NCI-H1417 (cell line): Measurements from ENCODE around the gene NET1.
"Not testable (repeated sequence)": the region's sequence is repeated elsewhere in the genome, so short reads cannot be mapped to it uniquely, and the experiment has no call there.

ENCODE experiments used
- DNase-seq, 3 experiments: peaks; one replicate each; lab custom pipeline; 2025; lab: John Stamatoyannopoulos, UW

NET1 gene

DNA sequence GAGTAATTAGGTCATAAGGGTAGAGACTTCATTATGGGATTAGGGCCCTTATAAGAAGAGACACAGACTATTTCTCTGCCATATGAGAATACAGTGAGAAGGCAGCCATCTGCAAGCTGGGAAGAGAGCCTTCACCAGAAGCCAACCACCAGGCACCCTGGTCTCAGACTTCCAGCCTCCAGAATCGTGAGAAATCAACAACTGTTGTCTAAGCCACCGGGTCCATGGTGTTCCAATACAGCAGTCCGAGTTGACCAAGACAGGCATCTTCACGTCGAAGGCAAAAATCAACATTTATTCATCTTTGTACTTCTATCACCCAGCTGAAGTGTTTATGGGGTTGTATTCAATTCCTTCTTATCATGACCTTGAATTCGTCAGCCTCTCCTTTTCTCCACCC is 13.0 kb upstream of the NET1 start:
- no peak for DNase-seq

GRCh38 chr10:5400468-5401240 is 11.7 kb upstream of the NET1 start:
- peak in 2 of 3 experiments; percentile 16 to 84 for DNase-seq

DNA sequence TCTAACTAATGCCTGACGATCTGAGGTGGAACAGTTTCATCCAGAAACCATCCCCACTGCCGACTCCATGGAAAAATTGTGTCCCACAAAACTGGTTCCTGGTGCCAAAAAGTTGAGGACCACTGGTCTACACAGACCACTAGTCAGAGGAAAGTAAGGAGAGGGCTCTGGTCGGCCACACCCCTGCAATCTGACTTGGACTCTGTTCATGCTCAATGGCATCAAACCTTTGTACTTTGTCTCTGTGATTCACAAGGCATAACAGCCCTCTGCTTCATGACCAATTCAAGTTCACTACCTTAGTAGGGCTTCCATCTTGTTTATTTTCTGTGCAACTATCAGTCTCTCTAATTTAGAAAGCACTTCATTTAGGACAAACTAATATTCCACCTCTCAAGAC is 9.6 kb upstream of the NET1 start:
- DNase-seq: no peak

GRCh38 chr10:5404208-5405041 is 7.9 kb upstream of the NET1 start, which contains the start of gene TUBAL3:
TSS of gene TUBAL3 (minus strand) at chr10:5404828. CDS start at chr10:5404792, 36 bp downstream.
- DNase-seq: no peak

DNA sequence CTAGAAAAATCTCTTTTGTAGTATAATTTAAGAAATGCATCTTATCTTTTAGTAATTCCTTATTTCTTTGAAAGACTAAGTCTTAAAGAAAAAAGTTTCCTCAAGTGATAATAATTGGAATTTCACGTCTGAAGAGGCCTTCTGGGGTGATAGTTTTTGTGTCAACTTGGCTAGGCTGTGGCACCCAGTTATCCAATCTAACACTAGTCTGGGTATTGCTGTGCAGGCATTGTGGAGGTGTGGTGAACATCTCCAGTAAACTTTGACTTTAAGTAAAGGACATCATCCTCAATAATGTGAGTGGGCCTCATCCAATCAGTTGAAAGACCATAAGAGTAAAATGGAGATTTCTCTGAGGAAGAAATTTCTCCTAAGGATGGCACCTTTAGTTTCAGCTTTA is 5.4 kb upstream of the NET1 start:
- no peak for DNase-seq

- not testable (repeated sequence) for DNase-seq
Measured at GRCh38 chr10:5410787-5411186, 1.6 kb upstream of the NET1 start.

GRCh38 chr10:5411941-5412276 is 448 bp upstream of the NET1 start:
- no peak for DNase-seq

- peak in 2 of 3 experiments; percentile 2 to 22 for DNase-seq
Measured at GRCh38 chr10:5413012-5413938, 918 bp downstream of the NET1 start.

DNA sequence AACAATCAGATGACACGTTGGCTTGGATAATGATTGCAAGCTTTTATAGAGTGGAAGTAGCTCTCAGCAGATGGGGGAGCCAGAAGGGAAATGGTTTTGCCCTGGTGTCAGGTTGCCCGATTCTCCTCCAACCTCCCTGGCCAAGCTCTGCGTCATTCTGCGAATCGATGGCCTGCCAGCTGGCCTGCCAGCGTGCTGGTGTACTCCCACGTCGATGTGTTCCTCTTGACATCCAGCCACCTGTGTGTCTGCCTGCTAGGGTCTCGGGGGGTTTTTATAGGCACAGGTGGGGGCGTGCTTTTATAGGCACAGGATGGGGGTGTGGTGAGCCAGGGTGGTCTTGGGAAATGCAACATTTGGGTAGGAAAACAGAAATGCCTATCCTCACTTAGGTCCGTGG is 4.6 kb downstream of the NET1 start:
- DNase-seq: no peak

DNA sequence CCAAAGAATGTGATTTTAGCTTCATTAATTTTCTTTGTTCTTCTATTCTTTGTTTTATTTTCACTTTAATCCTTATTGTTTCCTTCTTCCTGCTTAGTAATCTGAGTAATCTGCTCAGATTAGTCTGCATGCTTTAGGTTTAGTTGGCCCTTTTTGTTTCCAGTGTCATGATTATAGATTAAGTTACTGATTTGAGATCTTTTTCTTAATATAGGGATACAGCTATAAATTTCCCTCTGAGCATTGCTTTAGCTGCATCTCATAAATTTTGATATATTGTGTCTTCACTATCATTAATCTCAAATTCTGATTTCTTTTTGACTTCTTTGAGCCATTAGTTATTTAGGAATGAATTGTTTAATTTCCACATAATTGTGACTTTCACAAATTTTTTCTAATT is 6.2 kb downstream of the NET1 start:
- DNase-seq: no peak

DNA sequence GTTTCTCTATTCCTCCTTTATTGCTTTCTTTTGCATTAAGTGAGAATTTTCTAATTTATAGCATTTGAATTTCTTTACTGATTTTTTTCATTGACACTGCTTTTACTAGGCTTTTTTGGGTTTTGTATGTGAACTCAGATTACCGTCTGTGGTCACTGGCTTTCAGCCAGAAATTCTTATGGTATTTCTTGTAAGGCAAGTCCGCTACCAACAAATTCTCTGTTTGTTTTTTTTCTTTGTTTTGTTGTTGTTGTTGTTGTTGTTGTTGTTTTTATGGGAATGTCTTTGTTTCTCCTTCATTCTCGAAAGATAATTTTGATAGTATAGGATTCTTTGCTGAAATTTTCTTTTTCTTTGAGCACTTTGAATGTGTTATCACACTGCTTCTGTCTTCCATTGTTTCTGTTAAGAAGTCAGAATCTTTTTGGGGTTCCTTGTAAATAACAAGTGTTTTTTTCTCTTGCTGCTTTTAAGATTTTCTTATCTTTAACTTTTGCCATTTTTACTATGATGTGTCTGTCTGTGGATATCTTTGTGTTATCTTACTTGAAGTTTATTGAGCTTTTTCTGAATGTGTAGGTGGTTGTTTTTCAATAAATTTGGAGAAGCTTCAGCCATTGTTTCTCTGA is 7.2 kb downstream of the NET1 start:
- no peak for DNase-seq

DNA sequence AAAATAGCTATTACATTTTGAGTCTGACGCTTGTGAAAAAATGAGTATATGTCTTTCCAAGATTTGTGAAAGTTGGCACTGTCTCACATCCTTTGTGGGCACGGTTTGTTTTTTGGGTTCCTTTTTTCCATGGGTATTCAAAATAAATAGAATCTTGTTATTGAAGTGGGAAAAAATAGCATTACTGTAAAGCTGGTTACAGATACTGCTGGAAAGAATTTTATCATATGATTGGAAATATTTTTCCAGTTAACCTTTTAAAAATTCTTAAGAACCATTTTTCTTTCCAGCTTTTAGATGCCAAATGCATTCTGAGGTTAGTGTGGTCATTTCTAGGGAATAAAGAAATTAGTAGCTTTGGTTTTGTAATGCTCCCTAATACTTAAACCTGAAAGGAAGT is 11.4 kb downstream of the NET1 start:
- DNase-seq: no peak

GRCh38 chr10:5424751-5425150 is 12.4 kb downstream of the NET1 start:
- no peak for DNase-seq

- DNase-seq: peak in 1 of 3 experiments; percentile 36
Measured at GRCh38 chr10:5428133-5428532, 15.8 kb downstream of the NET1 start.

DNA sequence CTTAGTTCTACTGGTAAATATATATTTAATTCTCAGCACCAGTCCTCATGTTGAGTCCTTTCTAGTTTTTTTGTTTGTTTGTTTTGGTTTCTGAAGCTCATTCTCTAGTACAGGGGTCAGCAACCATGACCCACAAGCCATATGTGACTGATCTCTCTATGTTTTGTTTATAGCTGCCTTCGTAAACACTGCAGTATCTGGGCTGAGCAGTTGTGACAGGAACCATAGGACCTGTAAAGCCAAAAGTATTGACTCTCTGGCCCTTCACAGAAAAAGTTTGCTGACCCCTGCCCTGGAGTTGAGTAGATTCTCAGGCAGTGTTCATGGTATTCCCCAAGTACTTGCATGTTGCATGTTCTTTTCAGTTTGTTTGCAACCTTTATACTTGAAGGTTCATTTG is 20.8 kb downstream of the NET1 start:
- no peak for DNase-seq

DNA sequence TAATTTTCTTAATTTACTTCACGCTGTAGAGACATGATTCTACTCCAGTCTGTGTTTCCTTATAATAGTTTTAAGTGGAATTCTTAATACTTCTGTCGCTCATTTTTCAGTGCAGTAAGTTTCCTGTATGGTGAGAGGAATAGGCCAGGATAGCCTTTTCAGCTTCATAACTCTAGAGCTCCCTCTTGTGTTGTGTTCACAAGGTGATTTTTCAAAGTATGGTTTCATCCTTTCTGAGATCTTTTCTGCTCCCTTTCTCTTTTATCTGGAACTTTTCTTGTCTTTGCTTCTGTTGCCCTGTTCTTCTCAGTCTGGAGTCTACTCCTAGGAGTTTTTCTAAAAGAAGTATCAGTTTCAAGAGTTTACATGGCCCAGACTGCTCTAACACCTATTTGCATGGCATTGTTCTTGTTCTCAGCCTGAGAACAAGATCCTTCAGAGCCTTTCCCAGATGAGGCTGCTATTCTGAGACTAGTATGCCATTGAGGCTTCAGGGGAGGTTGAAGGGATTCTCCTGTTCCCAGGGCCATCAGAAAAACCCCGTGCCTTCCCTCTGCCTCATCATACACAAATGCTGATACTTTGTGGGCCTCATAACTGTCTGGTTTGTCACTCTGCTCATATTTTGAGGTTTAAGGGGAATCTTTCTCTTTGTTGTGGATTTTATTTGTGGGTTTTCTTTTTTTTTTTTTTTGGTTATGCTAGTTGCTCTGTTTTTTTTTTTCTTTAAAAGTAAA is 21.8 kb downstream of the NET1 start:
- DNase-seq: peak in 2 of 3 experiments; percentile 3 to 51

GRCh38 chr10:5435328-5435727 is 23.0 kb downstream of the NET1 start:
- no peak for DNase-seq

- no peak for DNase-seq
Measured at GRCh38 chr10:5440206-5440605, 27.8 kb downstream of the NET1 start.

GRCh38 chr10:5441106-5441505 is 28.7 kb downstream of the NET1 start:
- DNase-seq: no peak

- DNase-seq: peak; percentile 3 to 68 (median 53)
Measured at GRCh38 chr10:5442065-5442989, 30.0 kb downstream of the NET1 start.
